Spleen (tissue), 7 donors: ENCODE measurements around the gene QRSL1.

ENCODE experiments used
- POLR2A ChIP-seq, 3 donors: fragments of 450-650 bp; IDR thresholded peaks; one replicate each; pipeline ENCODE4 v1.5.1; 2017; ENCODE audit warnings: antibody characterized with exemption in 3 of 3, mild to moderate bottlenecking in 1 of 3
- TF ChIP-seq, protein P1 (sequence below), 11 experiments: fragments of 200-600 bp in 7 of 11; fragments of 450-650 bp in 4 of 11; sonication (generic) in 4 of 11; IDR thresholded peaks in 8 of 11; conservative IDR thresholded peaks in 3 of 11; 1 replicate in 7 of 11; 2 replicates in 4 of 11; pipeline versions ENCODE4 v1.4.0 to v1.8.0; 2016 to 2021; ENCODE audit warnings: antibody characterized with exemption in 11 of 11, inconsistent platforms in 4 of 11, mild to moderate bottlenecking in 1 of 11
- donor health status: DM: no; HTN: no; CAD: no; lungs with moderate emphysema.
- donor health status: DM: no; HTN: no; CAD: no.
- donor health status: DM: no; HTN: no; CAD: no.

DNA sequence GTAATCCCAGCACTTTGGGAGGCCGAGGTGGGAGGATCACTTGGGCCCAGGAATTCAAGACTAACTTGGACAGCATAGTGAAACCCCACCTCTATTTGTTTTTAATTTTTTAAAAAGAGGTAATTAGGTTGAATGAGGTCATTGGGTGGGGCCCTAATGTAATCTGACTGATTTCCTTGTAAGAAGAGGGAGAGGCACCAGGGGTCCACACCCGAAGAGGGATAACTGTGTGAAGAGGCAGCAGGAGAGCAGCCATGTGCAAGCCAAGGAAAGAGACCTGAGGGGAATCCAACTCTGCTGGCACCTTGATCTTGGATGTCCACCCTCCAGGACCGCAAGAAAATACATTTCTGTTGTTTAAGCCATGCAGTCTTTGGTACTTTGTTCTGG is 63.4 kb downstream of the QRSL1 start:
- TF ChIP-seq, protein P1, sequence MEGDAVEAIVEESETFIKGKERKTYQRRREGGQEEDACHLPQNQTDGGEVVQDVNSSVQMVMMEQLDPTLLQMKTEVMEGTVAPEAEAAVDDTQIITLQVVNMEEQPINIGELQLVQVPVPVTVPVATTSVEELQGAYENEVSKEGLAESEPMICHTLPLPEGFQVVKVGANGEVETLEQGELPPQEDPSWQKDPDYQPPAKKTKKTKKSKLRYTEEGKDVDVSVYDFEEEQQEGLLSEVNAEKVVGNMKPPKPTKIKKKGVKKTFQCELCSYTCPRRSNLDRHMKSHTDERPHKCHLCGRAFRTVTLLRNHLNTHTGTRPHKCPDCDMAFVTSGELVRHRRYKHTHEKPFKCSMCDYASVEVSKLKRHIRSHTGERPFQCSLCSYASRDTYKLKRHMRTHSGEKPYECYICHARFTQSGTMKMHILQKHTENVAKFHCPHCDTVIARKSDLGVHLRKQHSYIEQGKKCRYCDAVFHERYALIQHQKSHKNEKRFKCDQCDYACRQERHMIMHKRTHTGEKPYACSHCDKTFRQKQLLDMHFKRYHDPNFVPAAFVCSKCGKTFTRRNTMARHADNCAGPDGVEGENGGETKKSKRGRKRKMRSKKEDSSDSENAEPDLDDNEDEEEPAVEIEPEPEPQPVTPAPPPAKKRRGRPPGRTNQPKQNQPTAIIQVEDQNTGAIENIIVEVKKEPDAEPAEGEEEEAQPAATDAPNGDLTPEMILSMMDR (IDR thresholded peaks at IDR 0.05 in 8 of 11, conservative IDR thresholded peaks at IDR 0.05 in 3 of 11): no peak
- TF ChIP-seq POLR2A (IDR thresholded peaks at IDR 0.05): no peak
